HepG2 (cell line): ENCODE results near the gene GOT1.

Experiments used
- REST ChIP-seq, 2 experiments: IDR thresholded peaks; 2 replicates each; pipeline ENCODE4 v1.6.1; 2011 to 2012; ENCODE audit warnings: low read length in 2 of 2, borderline replicate concordance in 1 of 2, low read depth in 1 of 2, mild to moderate bottlenecking in 1 of 2, moderate library complexity in 1 of 2
- ZNF207 ChIP-seq: fragments of 450-650 bp; IDR thresholded peaks from 2 replicates; pipeline ENCODE4 v1.6.1; 2016; ENCODE audit warnings: antibody characterized with exemption, borderline replicate concordance
- ZNF256 ChIP-seq: sonication (generic); formaldehyde crosslinking; conservative IDR thresholded peaks from 2 replicates; pipeline ENCODE4 v1.4.0; 2020; ENCODE audit warnings: missing genetic modification reagents

- TF ChIP-seq REST (IDR thresholded peaks at IDR 0.05; ENCODE audit: borderline replicate concordance in 1 of 2, low read depth in 1 of 2, low read length in 2 of 2) (no peak), ZNF207 (no peak), ZNF256 (CRISPR knock-in tag) (no peak)
Observed at GRCh38 chr10:99461230-99461629, 30.8 kb upstream of the GOT1 start.
